Body of pancreas (tissue), 4 donors: Measurements from ENCODE around the gene SSUH2. TPM values are rescaled to one million over a fixed set of nuclear protein-coding genes. Genes with fewer than 3 reads are reported as not detected.

Experiments
- ATAC-seq: fragments of 150-250 bp; one replicate; pipeline ENCODE4 v1.9.1; 2016
- DNase-seq, 4 donors: peaks; one replicate each; pipeline ENCODE4 v3.0.0-alpha.2; 2019
- H3K27ac ChIP-seq, 4 donors: fragments of 200-600 bp; sonication (generic); 1 replicate in 3 of 4; 2 replicates in 1 of 4; pipeline versions ENCODE4 v1.5.1 to v1.6.1; 2016 to 2019; ENCODE audit warnings: mild to moderate bottlenecking in 1 of 4, mixed read lengths in 1 of 4, moderate library complexity in 1 of 4
- H3K27me3 ChIP-seq, 2 donors: fragments of 200-600 bp; sonication (generic); one replicate each; pipeline ENCODE4 v1.6.0; 2016; ENCODE audit warnings: mild to moderate bottlenecking in 1 of 2
- H3K36me3 ChIP-seq, 2 donors: fragments of 200-600 bp; sonication (generic); replicated peaks in 1 of 2; 2 replicates each; pipeline ENCODE4 v1.5.1; 2016; ENCODE audit warnings: low read depth in 2 of 2; ENCODE audit not compliant: insufficient read depth in 1 of 2
- H3K4me1 ChIP-seq: fragments of 200-600 bp; sonication (generic); one replicate; pipeline ENCODE4 v1.6.0; 2016
- H3K4me3 ChIP-seq, 2 donors: fragments of 200-600 bp; sonication (generic); 1 replicate in 1 of 2; 2 replicates in 1 of 2; pipeline ENCODE4 v1.5.1; 2016 to 2019
- H3K9me3 ChIP-seq, 3 donors: fragments of 200-600 bp; sonication (generic); 1 replicate in 2 of 3; 2 replicates in 1 of 3; pipeline ENCODE4 v1.5.1; 2016
- CTCF ChIP-seq, 7 experiments: fragments of 450-650 bp in 4 of 7; fragments of 200-600 bp in 3 of 7; sonication (generic) in 3 of 7; IDR thresholded peaks; one replicate each; pipeline ENCODE4 v1.5.1; 2016 to 2019; ENCODE audit warnings: antibody characterized with exemption in 7 of 7
- POLR2A ChIP-seq, 3 donors: fragments of 450-650 bp; IDR thresholded peaks; one replicate each; pipeline ENCODE4 v1.6.1; 2016; ENCODE audit warnings: antibody characterized with exemption in 3 of 3, mild to moderate bottlenecking in 2 of 3
- WGBS, 2 donors: methylation state at CpG; one replicate each; pipeline ENCODE4 v1.1.5; 2017; 5-methylcytosine and 5-hydroxymethylcytosine counted together
- intact Hi-C: fragments of 100-400 bp; cut with DNase I; formaldehyde crosslinking; loops from one replicate; pipeline ENCODE4 v1.15.1; 2023
- total RNA-seq, 2 donors: library from RNA; depleted of rRNA; stranded (reverse); fragments of >200 nt; gene quantifications; one replicate each; pipeline ENCODE4 v1.1.0, GENCODE V29; 2016

Gene SSUH2
- total RNA-seq, 2 donors from 2014 or later: 0.26 to 0.33 TPM

- no peak for TF ChIP-seq POLR2A (IDR thresholded peaks at IDR 0.05)
- no peak for TF ChIP-seq CTCF (IDR thresholded peaks at IDR 0.05)
- 82% methylated on average over 12 of the region's 12 CpGs for WGBS, 2 donors
- intact Hi-C loops: no loop called here
- no peak overlapping the region for H3K27ac ChIP-seq
- H3K9me3 ChIP-seq: no peaks in the 10 kb centered on the region
- H3K36me3 ChIP-seq: no peaks in the 10 kb centered on the region
- no peak for DNase-seq
- H3K4me3 ChIP-seq: no peak overlapping the region
- no peaks in the 10 kb centered on the region for H3K4me1 ChIP-seq
- no peak for ATAC-seq
- H3K27me3 ChIP-seq: no peaks in the 10 kb centered on the region
These were observed 2.8 kb upstream of the SSUH2 start for GRCh38 chr3:8647137-8647985.

GRCh38 chr3:8646313-8646938 lies 1.8 kb upstream of the SSUH2 start:
- intact Hi-C loops: no loop called here
- H3K4me1 ChIP-seq: no peaks in the 10 kb centered on the region
- H3K36me3 ChIP-seq: no peaks in the 10 kb centered on the region
- no peaks in the 10 kb centered on the region for H3K27me3 ChIP-seq
- H3K4me3 ChIP-seq: no peak overlapping the region
- TF ChIP-seq CTCF (IDR thresholded peaks at IDR 0.05): no peak
- no peak for TF ChIP-seq POLR2A (IDR thresholded peaks at IDR 0.05)
- WGBS, 2 donors: 74 to 83% methylated on average over 12 to 14 of the region's 14 CpGs
- H3K9me3 ChIP-seq: no peaks in the 10 kb centered on the region
- DNase-seq (no peak), ATAC-seq (no peak)
- no peak overlapping the region for H3K27ac ChIP-seq

DNA sequence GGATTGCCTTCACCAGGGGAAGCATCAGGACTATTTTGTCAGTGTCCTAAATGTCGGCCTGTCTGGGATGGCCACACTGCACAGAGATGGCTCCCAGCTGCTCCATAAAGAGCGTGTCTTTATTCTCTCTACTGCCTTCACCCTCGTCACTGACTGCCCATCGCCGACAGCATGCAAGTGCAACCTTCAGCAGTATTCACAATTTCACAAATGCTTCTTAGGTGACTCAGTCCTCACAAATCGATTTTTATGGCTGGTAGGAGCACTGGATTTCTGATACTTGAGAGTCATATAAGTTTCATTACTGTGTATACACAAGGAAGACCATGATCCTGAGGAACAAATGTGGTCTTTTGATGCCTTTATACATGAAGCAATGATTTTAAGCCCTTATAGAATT lies 1.1 kb upstream of the SSUH2 start:
- TF ChIP-seq CTCF (IDR thresholded peaks at IDR 0.05) (no peak), POLR2A (IDR thresholded peaks at IDR 0.05) (no peak)
- no peak for DNase-seq
- Histone ChIP-seq H3K9me3 (no peaks in the 10 kb centered on the region), H3K27ac (no peak overlapping the region), H3K27me3 (no peaks in the 10 kb centered on the region), H3K36me3 (no peaks in the 10 kb centered on the region), H3K4me3 (no peak overlapping the region), H3K4me1 (no peaks in the 10 kb centered on the region)
- no peak for ATAC-seq
- intact Hi-C loops: no loop called here
- 44 to 68% methylated on average over 6 of the region's 6 CpGs for WGBS, 2 donors

- no peaks in the 10 kb centered on the region for H3K27me3 ChIP-seq
- DNase-seq (no peak), ATAC-seq (no peak)
- no peaks in the 10 kb centered on the region for H3K4me1 ChIP-seq
- intact Hi-C loops: no loop called here
- H3K9me3 ChIP-seq: no peaks in the 10 kb centered on the region
- WGBS, 2 donors: 49 to 59% methylated on average over 10 of the region's 10 CpGs
- H3K4me3 ChIP-seq: no peak overlapping the region
- H3K27ac ChIP-seq: no peak overlapping the region
- TF ChIP-seq POLR2A (IDR thresholded peaks at IDR 0.05): no peak
- no peaks in the 10 kb centered on the region for H3K36me3 ChIP-seq
These were observed 769 bp downstream of the SSUH2 start for GRCh38 chr3:8643693-8644365.

GRCh38 chr3:8642001-8642400 lies 2.6 kb downstream of the SSUH2 start:
- Histone ChIP-seq H3K27me3 (no peaks in the 10 kb centered on the region), H3K4me3 (no peak overlapping the region), H3K27ac (no peak overlapping the region), H3K4me1 (no peaks in the 10 kb centered on the region), H3K36me3 (no peaks in the 10 kb centered on the region), H3K9me3 (no peaks in the 10 kb centered on the region)
- intact Hi-C loops: no loop called here
- TF ChIP-seq CTCF (IDR thresholded peaks at IDR 0.05): no peak
- ATAC-seq (no peak), DNase-seq (no peak)
- 78% methylated on average over 2 of the region's 2 CpGs for WGBS, 2 donors
